Fibroblast of pulmonary artery (primary cell): ENCODE data around the gene DPYD.

Experiments
- DNase-seq: peaks from one replicate; pipeline ENCODE4 v3.0.0-alpha.2; 2010; ENCODE audit warnings: low read depth
- H3K4me3 ChIP-seq: replicated peaks from 2 replicates; pipeline ENCODE4 v1.5.1; 2011; ENCODE audit warnings: low read depth, mild to moderate bottlenecking, control low read depth, low read length, moderate library complexity
- CTCF ChIP-seq: IDR thresholded peaks from 2 replicates; pipeline ENCODE4 v1.5.1; 2011; ENCODE audit warnings: mild to moderate bottlenecking, control low read depth, low read length, inconsistent platforms; ENCODE audit errors: missing control alignments

DPYD gene

GRCh38 chr1:97112442-97112841 is 808.4 kb downstream of the DPYD start:
- no peak for DNase-seq
- no peak for TF ChIP-seq CTCF
- H3K4me3 ChIP-seq: no peak overlapping the region

GRCh38 chr1:97108179-97108578 is 812.7 kb downstream of the DPYD start:
- no peak for DNase-seq
- TF ChIP-seq CTCF: no peak
- H3K4me3 ChIP-seq: no peak overlapping the region

- DNase-seq: no peak
- H3K4me3 ChIP-seq: no peak overlapping the region
- no peak for TF ChIP-seq CTCF
Observed at GRCh38 chr1:97105531-97105930, 815.3 kb downstream of the DPYD start.

GRCh38 chr1:97101509-97101908 is 819.3 kb downstream of the DPYD start:
- TF ChIP-seq CTCF: no peak
- no peak overlapping the region for H3K4me3 ChIP-seq
- DNase-seq: no peak

- no peak overlapping the region for H3K4me3 ChIP-seq
- TF ChIP-seq CTCF: no peak
- no peak for DNase-seq
Observed at GRCh38 chr1:97097404-97097925, 823.4 kb downstream of the DPYD start.

- no peak for TF ChIP-seq CTCF
- DNase-seq: no peak
- no peak overlapping the region for H3K4me3 ChIP-seq
Observed at GRCh38 chr1:97095764-97096163, 825.1 kb downstream of the DPYD start.

- DNase-seq: peak; percentile 92
- no peak for TF ChIP-seq CTCF
- no peak overlapping the region for H3K4me3 ChIP-seq
Observed at GRCh38 chr1:97094247-97094972, 826.4 kb downstream of the DPYD start.
